ENCODE measurements around the gene AIM2. TPM values are rescaled to one million over a fixed set of nuclear protein-coding genes. Genes with fewer than 3 reads are reported as not detected.
A peak's percentile ranks its signal among the peaks of the same experiment; 100 is the strongest.

AIM2 gene
- polyA plus RNA-seq, 2 of the 4 experiments (the other 2 are of a cell fraction), result not detected

- TF ChIP-seq RFX5 (IDR thresholded peaks at IDR 0.05), result no peak
- Histone ChIP-seq H3K4me1 (peaks cover 14% of the 10 kb centered on the region; the same call in 2 of the 3 replicates), H3K4me2 (no peak overlapping the region), H3K4me3 (no peak overlapping the region), H3K27ac (no peak overlapping the region), H3K9me3 (no peaks in the 10 kb centered on the region)
- POLR2A ChIA-PET, result no interaction called here
- peak in 1 of 2 experiments; percentile 31 for DNase-seq (ENCODE audit: low read depth in 1 of 2, low spot score in 1 of 2)
- CTCF ChIA-PET, result interaction anchor here (1.3 to 1.4 kb wide), 2 partner anchors 17 to 46 kb away, joined by 3 read pairs; no protein-coding TSS in a partner anchor
- peak in 1 of 2 experiments; percentile 63; a peak in 3 of 6 replicates for ATAC-seq
- 5% methylated on average over 2 of the region's 2 CpGs for WGBS (ENCODE audit: missing lambda C conversion rate)
- no peak for FAIRE-seq
These were observed 11.5 kb upstream of the AIM2 start for GRCh38 chr1:159088050-159088449.

GRCh38 chr1:159084867-159085266 is 8.3 kb upstream of the AIM2 start:
- WGBS (ENCODE audit: missing lambda C conversion rate), result 71% methylated on average over 3 of the region's 3 CpGs

GRCh38 chr1:159084152-159084551 is 7.6 kb upstream of the AIM2 start:
- DNase-seq (ENCODE audit: low read depth in 1 of 2, low spot score in 1 of 2) (no peak), ATAC-seq (no peak), FAIRE-seq (no peak)
- Histone ChIP-seq H3K4me3 (no peak overlapping the region), H3K27ac (no peak overlapping the region), H3K4me1 (peaks cover 4% of the 10 kb centered on the region; the same call in 1 of the 3 replicates), H3K9me3 (no peaks in the 10 kb centered on the region), H3K4me2 (no peak overlapping the region)
- no peak for TF ChIP-seq CHD2 (IDR thresholded peaks at IDR 0.05; ENCODE audit: low read length, partially characterized antibody)
- ChIA-PET POLR2A (no interaction called here), CTCF (interaction anchor here (1.4 kb wide), 1 partner anchor 12 kb away, joined by 4 read pairs; no protein-coding TSS in a partner anchor)
- 29% methylated on average over 3 of the region's 3 CpGs for WGBS (ENCODE audit: missing lambda C conversion rate)

More at GRCh38 chr1:159084867-159085266, 8.3 kb upstream of the AIM2 start:
- ATAC-seq, result no peak
- DNase-seq (ENCODE audit: low read depth in 1 of 2, low spot score in 1 of 2), result no peak
- Histone ChIP-seq H3K4me3 (no peak overlapping the region), H3K27ac (no peak overlapping the region), H3K4me1 (peaks cover 4% of the 10 kb centered on the region; the same call in 1 of the 3 replicates), H3K9me3 (no peaks in the 10 kb centered on the region), H3K4me2 (no peak overlapping the region)
- CTCF ChIA-PET, result interaction anchor here (1.4 kb wide), 2 partner anchors 12 to 13 kb away, joined by 4 read pairs; no protein-coding TSS in a partner anchor
- POLR2A ChIA-PET, result no interaction called here
- no peak for FAIRE-seq
- TF ChIP-seq MAX (IDR thresholded peaks at IDR 0.05) (no peak), POLR2A (IDR thresholded peaks at IDR 0.05; ENCODE audit: low read length) (no peak), ZC3H11A (IDR thresholded peaks at IDR 0.05) (no peak), RARB (CRISPR knock-in tag; IDR thresholded peaks at IDR 0.05) (no peak), FOSB (CRISPR knock-in tag; IDR thresholded peaks at IDR 0.05) (no peak), USF2 (IDR thresholded peaks at IDR 0.05) (no peak)

GRCh38 chr1:159083013-159083412 is 6.4 kb upstream of the AIM2 start:
- Histone ChIP-seq H3K4me3 (no peak overlapping the region), H3K4me1 (no peaks in the 10 kb centered on the region), H3K9me3 (no peaks in the 10 kb centered on the region), H3K4me2 (no peak overlapping the region), H3K27ac (no peak overlapping the region)
- POLR2A ChIA-PET, result no interaction called here
- no peak for ATAC-seq
- DNase-seq (ENCODE audit: low read depth in 1 of 2, low spot score in 1 of 2), result no peak
- TF ChIP-seq CEBPB (IDR thresholded peaks at IDR 0.05), result no peak
- TF ChIP-seq MYC (IDR thresholded peaks at IDR 0.05; ENCODE audit: borderline replicate concordance, low read length), result no peak
- TF ChIP-seq ZSCAN20 (CRISPR knock-in tag; IDR thresholded peaks at IDR 0.05), result no peak
- TF ChIP-seq MAX (IDR thresholded peaks at IDR 0.05), result no peak
- TF ChIP-seq FOSL2 (IDR thresholded peaks at IDR 0.05), result no peak
- TF ChIP-seq FOSL2 (CRISPR knock-in tag; IDR thresholded peaks at IDR 0.05), result no peak
- TF ChIP-seq JUN (IDR thresholded peaks at IDR 0.05), result no peak
- no peak for TF ChIP-seq KDM5A (IDR thresholded peaks at IDR 0.05)
- TF ChIP-seq HEYL (CRISPR knock-in tag; IDR thresholded peaks at IDR 0.05), result no peak
- TF ChIP-seq SMC3 (IDR thresholded peaks at IDR 0.05), result no peak
- TF ChIP-seq CBX2 (IDR thresholded peaks at IDR 0.05; ENCODE audit: borderline replicate concordance, low read depth), result no peak
- TF ChIP-seq CHD2 (IDR thresholded peaks at IDR 0.05; ENCODE audit: low read length, partially characterized antibody), result no peak
- TF ChIP-seq ATOH8 (CRISPR knock-in tag; IDR thresholded peaks at IDR 0.05; ENCODE audit: low read depth), result no peak
- no peak for FAIRE-seq
- CTCF ChIA-PET, result no interaction called here
- 4% methylated on average over 1 of the region's 1 CpG for WGBS (ENCODE audit: missing lambda C conversion rate)

Data from A549 (cell line).